NCI-H128 (cell line): ENCODE data around the gene DONSON.

Source experiments
- DNase-seq: peaks from one replicate; lab custom pipeline; 2025; ENCODE audit not compliant: unreplicated experiment; lab: John Stamatoyannopoulos, UW

The DONSON gene

DNA sequence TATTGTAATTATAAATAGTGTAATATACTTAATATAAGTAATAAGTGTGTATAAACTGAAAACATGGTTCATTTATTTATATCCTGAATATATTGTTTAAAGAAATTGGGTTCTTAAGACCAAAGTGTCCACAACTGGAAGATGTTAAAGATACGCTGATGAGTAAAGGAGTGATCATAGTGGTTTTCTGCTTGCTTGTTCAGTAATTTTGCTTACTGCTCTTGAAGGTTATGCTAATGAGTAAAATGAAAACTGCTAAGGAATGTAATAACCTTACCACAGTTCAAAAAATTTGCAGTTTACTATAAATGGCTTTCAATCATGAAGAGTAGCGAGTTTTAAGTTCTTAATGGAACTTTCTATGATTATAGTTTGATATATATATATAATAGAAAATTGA lies 22.0 kb downstream of the DONSON start:
- no peak for DNase-seq

DNA sequence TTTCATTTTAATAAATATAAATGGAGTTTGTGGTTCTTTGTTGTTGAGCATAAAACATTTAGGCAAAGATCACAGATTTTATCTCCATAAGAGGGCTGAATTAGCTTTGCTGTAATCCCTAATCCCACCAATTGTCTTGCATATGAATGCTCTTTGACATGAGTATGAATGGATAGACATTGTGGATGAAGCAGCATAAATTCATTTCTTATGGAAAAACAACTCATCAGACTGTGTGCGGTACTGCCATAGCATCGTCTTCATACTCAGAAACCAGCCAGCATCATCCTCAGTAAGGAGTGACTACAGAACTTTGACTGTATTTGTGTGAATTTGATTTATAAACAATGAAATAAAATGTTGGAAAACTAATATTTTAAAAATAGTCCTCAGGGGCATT lies 26.1 kb downstream of the DONSON start:
- DNase-seq, result no peak

DNA sequence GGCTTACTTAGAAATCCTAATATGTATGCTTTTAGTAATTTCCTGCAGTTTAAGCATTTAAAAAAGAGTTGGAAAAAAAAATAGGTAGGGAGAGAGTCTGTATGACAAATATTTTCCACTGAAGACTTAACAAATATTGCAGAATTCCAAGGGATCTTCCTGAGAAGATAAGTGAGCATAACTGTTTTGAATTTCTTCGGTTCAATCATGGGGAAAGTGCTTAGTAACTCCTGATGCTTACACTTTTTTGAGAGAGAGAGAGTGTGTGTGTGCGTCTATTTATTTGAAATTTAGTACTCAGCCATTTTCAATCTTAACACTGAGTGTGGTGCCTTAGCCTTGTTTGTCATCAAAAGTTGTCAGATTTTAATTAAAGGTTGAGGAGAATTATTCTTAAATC lies 27.1 kb downstream of the DONSON start:
- no peak for DNase-seq

DNA sequence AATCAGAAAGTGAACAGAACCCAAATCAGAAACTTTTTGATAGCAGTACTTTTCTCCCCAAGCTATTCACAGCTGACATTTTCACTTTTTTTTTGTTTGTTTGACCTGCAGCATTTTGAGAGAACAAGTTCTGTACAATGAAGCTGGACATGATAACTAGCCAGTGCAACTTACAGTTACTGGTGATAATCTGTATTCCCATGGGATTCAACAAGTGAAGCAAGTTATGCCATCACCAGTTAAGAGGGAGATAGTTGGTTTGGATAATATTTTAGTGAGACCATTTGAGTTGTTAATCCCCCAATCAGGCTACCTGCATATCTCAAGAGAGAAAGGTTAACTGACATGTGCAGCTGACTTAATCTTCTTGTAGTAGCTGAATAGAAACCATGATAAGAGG lies 27.5 kb downstream of the DONSON start:
- DNase-seq, result no peak

DNA sequence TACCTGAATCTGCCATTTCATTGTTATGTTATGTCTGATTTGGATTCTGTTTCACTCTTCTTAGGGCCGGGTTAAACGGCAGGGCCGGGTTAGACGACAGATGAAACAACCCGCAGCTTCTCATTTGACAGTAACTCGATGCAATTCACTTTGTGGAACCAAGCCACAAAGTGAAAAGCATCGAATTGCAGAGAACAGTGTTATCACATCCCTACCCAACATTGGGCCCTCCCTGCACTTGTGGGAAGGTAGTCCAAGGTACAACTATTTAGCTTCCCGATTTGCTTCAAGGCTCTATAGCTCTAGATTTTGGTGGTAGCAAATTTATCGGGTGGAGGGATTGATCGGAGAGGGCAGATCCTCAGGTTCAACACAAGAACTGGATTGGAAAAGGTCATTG lies 28.7 kb downstream of the DONSON start:
- DNase-seq, result no peak

DNA sequence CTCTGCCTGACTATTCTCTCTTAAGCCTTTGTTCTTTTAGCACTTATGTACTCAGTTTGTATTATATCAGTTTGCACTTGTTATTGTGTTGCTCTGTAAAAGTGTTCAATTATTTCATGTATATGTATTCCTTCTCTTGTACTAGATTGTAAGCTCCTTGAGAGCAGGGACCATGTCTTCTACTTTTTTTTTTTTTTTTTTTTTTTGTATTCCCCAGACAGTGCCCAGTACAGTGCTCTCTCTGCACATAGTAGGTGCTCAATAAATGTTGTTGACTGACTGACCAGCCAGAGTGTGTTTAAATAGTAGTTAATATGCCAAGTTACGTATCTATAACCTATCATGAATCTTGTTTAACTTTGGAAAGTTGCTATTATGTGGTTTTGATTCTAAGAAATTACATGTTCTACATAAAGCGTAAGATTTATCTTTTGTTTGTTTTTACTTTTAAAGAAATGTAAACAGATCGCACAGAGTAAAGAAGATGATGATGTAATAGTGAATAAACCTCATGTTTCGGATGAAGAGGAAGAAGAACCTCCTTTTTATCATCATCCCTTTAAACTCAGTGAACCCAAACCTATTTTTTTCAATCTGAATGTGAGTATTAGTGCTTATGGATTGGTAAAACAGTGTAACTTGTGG lies 29.6 kb downstream of the DONSON start:
- DNase-seq, result no peak

DNA sequence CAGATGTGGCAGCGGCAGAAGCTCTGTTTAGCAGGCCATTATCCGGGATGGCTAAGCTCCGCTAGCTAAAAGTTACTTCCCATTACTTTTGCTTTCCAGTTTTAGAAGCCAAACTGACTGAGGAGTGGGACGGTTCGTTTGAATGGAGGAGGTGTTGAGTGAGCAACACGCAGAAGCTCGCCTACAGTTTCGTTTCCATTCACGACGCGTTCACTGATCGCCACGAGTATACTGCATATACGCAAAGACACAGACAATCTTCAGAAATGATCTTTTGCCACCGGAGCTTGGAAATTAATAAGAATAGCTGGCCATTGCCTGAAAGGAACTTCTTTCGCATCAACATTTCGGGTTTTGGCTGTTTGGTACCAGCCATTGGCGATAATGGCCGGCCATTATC lies 31.0 kb downstream of the DONSON start:
- DNase-seq, result no peak

DNA sequence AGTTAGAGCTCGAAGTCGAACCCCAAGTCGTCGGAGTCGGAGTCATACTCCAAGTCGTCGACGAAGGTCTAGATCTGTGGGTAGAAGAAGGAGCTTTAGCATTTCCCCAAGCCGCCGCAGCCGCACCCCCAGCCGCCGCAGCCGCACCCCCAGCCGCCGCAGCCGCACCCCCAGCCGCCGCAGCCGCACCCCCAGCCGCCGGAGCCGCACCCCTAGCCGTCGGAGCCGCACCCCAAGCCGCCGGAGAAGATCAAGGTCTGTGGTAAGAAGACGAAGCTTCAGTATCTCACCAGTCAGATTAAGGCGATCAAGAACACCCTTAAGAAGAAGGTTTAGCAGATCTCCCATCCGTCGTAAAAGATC lies 33.5 kb downstream of the DONSON start:
- no peak for DNase-seq

DNA sequence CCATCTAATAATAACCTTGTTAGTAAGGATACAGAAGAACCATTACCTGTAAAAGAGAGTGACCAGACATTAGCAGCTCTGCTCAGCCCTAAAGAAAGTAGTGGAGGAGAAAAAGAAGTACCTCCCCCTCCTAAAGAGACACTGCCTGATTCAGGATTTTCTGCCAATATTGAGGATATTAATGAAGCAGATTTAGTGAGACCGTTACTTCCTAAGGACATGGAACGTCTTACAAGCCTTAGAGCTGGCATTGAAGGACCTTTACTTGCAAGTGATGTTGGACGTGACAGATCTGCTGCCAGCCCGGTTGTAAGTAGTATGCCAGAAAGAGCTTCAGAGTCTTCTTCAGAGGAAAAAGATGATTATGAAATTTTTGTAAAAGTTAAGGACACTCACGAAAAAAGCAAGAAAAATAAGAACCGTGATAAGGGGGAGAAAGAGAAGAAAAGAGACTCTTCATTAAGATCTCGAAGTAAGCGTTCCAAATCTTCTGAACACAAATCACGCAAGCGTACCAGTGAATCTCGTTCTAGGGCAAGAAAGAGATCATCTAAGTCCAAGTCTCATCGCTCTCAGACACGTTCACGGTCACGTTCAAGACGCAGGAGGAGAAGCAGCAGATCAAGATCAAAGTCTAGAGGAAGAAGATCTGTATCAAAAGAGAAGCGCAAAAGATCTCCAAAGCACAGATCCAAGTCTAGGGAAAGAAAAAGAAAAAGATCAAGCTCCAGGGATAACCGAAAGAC lies 34.1 kb downstream of the DONSON start:
- no peak for DNase-seq

DNA sequence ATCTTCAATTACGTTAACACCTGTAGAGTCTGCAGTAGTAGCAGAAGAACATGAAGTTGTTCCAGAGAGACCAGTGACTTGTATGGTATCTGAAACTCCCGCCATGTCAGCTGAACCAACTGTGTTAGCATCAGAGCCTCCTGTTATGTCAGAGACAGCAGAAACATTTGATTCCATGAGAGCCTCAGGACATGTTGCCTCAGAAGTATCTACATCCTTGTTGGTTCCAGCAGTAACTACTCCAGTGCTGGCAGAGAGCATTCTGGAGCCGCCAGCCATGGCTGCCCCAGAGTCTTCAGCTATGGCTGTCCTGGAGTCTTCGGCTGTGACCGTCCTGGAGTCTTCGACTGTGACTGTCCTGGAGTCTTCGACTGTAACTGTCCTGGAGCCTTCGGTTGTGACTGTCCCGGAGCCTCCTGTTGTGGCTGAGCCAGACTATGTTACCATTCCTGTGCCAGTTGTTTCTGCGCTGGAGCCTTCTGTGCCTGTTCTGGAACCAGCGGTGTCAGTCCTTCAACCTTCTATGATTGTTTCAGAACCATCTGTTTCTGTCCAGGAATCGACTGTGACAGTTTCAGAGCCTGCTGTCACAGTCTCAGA lies 35.4 kb downstream of the DONSON start:
- no peak for DNase-seq

DNA sequence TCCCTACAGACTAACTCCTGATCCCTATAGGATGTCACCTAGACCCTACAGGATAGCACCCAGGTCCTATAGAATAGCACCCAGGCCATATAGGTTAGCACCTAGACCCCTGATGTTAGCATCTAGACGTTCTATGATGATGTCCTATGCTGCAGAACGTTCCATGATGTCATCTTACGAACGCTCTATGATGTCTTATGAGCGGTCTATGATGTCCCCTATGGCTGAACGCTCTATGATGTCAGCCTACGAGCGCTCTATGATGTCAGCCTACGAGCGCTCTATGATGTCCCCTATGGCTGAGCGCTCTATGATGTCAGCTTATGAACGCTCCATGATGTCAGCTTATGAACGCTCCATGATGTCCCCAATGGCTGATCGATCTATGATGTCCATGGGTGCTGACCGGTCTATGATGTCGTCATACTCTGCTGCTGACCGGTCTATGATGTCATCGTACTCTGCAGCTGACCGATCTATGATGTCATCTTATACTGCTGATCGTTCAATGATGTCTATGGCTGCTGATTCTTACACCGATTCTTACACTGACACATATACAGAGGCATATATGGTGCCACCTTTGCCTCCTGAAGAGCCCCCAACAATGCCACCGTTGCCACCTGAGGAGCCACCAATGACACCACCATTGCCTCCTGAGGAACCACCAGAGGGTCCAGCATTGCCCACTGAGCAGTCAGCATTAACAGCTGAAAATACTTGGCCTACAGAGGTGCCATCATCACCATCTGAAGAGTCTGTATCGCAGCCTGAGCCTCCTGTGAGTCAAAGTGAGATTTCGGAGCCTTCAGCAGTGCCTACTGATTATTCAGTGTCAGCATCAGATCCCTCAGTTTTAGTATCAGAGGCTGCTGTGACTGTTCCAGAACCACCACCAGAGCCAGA lies 36.1 kb downstream of the DONSON start:
- no peak for DNase-seq

DNA sequence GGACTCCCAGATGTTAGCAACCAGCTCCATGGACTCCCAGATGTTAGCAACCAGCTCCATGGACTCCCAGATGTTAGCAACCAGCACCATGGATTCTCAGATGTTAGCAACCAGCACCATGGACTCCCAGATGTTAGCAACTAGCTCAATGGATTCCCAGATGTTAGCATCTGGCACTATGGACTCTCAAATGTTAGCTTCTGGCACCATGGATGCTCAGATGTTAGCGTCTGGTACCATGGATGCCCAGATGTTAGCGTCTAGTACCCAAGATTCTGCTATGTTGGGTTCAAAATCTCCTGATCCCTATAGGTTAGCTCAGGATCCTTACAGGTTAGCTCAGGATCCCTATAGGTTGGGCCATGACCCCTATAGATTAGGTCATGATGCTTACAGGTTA lies 36.8 kb downstream of the DONSON start:
- no peak for DNase-seq

DNA sequence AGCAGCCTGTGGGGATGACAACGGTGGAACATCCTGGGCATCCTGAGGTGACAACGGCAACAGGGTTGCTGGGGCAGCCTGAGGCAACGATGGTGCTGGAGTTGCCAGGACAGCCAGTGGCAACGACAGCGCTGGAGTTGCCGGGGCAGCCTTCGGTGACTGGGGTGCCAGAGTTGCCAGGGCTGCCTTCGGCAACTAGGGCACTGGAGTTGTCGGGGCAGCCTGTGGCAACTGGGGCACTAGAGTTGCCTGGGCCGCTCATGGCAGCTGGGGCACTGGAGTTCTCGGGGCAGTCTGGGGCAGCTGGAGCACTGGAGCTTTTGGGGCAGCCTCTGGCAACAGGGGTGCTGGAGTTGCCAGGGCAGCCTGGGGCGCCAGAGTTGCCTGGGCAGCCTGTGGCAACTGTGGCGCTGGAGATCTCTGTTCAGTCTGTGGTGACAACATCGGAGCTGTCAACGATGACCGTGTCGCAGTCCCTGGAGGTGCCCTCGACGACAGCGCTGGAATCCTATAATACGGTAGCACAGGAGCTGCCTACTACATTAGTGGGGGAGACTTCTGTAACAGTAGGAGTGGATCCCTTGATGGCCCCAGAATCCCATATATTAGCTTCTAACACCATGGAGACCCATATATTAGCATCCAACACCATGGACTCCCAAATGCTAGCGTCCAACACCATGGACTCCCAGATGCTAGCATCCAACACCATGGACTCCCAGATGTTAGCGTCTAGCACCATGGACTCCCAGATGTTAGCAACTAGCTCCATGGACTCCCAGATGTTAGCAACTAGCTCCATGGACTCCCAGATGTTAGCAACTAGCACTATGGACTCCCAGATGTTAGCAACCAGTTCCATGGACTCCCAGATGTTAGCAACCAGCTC lies 37.5 kb downstream of the DONSON start:
- no peak for DNase-seq

DNA sequence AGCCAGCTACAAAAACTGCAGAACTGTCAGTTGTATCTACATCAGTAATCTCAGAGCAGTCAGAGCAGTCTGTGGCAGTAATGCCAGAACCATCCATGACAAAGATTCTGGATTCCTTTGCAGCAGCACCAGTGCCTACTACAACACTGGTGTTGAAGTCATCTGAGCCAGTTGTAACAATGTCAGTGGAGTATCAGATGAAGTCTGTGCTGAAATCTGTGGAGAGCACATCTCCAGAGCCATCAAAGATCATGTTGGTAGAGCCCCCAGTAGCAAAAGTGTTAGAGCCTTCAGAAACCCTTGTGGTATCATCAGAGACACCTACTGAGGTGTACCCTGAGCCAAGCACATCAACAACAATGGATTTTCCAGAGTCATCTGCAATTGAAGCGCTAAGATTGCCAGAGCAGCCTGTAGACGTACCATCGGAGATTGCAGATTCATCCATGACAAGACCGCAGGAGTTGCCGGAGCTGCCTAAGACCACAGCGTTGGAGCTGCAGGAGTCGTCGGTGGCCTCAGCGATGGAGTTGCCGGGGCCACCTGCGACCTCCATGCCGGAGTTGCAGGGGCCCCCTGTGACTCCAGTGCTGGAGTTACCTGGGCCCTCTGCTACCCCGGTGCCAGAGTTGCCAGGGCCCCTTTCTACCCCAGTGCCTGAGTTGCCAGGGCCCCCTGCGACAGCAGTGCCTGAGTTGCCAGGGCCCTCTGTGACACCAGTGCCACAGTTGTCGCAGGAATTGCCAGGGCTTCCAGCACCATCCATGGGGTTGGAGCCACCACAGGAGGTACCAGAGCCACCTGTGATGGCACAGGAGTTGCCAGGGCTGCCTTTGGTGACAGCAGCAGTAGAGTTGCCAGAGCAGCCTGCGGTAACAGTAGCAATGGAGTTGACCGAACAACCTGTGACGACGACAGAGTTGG lies 38.4 kb downstream of the DONSON start:
- no peak for DNase-seq

DNA sequence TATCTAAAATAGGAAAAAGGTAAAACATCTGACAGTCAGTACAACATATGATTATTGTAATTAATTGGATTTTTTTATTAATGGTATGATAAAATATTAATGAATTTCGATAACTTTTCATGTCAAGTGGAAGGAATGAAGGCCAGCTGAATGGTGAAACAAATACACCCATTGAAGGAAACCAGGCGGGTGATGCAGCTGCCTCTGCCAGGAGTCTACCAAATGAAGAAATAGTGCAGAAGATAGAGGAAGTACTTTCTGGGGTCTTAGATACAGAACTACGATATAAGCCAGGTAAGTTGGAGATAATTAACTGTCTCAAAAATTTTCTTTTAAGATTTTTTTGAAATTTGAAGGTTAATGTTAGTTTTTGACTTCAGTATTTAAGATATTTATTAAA lies 42.4 kb downstream of the DONSON start:
- DNase-seq, result no peak

DNA sequence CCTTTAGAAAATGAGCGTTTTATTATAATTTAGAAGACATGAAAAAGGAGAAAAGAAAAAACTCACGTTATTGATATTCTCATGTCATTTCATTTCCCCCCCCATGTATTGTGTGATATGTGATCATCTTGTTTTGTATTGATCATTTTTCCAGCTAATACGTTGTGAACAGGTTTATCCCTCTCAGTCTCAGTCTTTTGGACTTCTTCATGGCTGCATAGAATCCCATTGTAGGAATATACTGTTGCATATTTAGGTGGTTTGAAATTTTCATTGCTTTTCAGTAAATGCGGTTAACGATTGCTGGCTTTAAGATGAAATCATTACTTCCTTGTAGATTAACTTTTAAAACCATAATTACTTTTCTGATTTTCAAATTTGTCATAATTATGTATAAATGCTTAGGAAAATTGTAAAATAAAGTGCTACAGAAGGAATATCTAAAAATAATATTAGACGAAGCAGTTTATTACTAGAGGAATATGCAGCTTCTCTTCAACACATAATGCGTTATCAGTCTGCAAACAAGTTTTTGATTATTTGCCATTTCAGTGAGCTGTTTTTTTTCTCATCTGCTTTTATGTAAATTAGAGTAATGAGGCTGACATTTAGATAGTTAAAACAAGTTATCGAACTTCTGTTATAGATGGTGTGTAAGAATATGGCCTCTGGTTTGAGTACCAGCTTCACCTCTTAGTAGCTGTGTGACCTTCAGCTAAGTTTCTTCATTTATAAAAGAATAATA lies 43.9 kb downstream of the DONSON start:
- DNase-seq, result no peak

DNA sequence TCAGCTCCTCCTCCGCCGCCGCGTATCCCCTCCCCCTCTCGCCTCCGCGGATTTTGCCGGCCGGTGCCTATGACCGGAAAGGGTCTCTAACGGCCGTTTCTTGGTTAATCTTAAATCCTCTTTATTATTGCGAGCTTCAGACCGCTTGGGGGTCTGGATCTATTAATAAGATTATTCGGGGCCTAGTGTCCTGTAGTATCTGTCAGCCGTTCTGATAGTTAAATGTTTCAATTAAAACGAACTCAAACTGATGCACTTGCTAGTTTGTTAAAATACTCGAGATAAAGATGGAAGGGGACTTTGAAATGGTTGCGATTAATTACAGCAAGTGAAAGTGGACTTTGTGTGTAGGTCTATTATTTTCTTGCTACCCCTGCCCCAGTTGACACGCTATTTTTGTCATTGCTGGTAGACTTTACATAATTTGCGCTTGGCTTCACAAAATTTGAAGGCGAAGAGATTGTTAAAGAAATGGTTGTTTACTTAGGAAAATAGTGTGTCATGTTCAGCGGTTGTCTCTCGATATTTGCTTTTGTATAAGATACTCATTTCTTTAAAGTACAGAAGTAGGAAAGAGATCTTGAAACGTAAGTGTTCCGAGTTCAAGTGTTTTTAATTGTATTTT lies 44.9 kb downstream of the DONSON start:
- DNase-seq, result no peak
